GM10248 (cell line): ENCODE measurements around the gene NTRK3.

Experiments
- CTCF ChIA-PET: fragments of 300-600 bp; sonication (Branson Sonifier 250); formaldehyde crosslinking; extraction: SDS; loops from one replicate; lab custom pipeline; 2021; ENCODE audit warnings: antibody characterized with exemption; lab: Yijun Ruan, JAX
- POLR2A ChIA-PET: fragments of 350-650 bp; sonication (Branson Sonifier 250); formaldehyde crosslinking; extraction: SDS; loops from one replicate; lab custom pipeline; 2020; ENCODE audit warnings: antibody characterized with exemption; lab: Yijun Ruan, JAX
- DNase-seq: peaks from one replicate; pipeline ENCODE4 v3.0.0; 2012; ENCODE audit errors: extremely low spot score
- CTCF ChIP-seq: IDR thresholded peaks from 2 replicates; pipeline ENCODE4 v1.5.1; 2012; ENCODE audit warnings: mild to moderate bottlenecking, low read depth; ENCODE audit errors: extremely low read depth, missing control alignments, control extremely low read depth

Gene NTRK3

GRCh38 chr15:87949575-87950223, 306.8 kb downstream of the NTRK3 start:
- ChIA-PET CTCF (no interaction called here), POLR2A (no interaction called here)
- no peak for DNase-seq
- TF ChIP-seq CTCF: no peak

GRCh38 chr15:87949151-87949574, 307.4 kb downstream of the NTRK3 start:
- TF ChIP-seq CTCF: no peak
- DNase-seq: no peak
- ChIA-PET POLR2A (no interaction called here), CTCF (no interaction called here)

GRCh38 chr15:87947560-87947959, 309.0 kb downstream of the NTRK3 start:
- DNase-seq: no peak
- no peak for TF ChIP-seq CTCF
- ChIA-PET POLR2A (no interaction called here), CTCF (no interaction called here)

GRCh38 chr15:87945246-87945645, 311.3 kb downstream of the NTRK3 start:
- TF ChIP-seq CTCF: no peak
- no peak for DNase-seq
- ChIA-PET CTCF (no interaction called here), POLR2A (no interaction called here)

GRCh38 chr15:87944691-87945090, 311.8 kb downstream of the NTRK3 start:
- TF ChIP-seq CTCF: no peak
- ChIA-PET CTCF (no interaction called here), POLR2A (no interaction called here)
- DNase-seq: no peak

- no peak for TF ChIP-seq CTCF
- ChIA-PET POLR2A (no interaction called here), CTCF (no interaction called here)
- DNase-seq: no peak
Measured at GRCh38 chr15:87944050-87944449, 312.5 kb downstream of the NTRK3 start.
